ENCODE results near the gene TAOK2.
"Not testable (repeated sequence)": the region's sequence is repeated elsewhere in the genome, so short reads cannot be mapped to it uniquely, and the experiment has no call there.

Gene TAOK2

DNA sequence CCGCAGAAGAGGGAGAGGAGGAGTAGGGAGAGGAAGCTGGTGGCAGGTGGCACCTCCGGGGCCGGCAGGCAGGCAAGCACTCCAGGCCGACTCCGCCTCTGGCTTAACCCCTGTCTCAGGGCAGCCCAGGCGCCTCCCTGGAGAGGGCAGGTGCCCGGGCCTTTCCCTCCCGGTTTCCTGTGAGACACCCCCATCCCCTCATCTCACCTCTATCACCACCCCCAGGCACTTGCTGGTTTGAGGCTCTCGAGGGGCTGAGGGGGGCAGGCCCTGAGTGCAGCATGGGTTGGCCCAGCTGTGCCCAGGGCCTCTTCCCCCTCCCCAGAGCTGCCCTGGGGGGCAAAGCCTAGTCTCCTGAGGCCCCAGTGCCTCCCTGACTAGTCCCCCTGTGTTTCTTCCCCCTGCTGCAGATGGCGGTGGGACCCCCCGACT, 31.2 kb downstream of the TAOK2 start:
- DNase-seq, result peak; percentile 91

DNA sequence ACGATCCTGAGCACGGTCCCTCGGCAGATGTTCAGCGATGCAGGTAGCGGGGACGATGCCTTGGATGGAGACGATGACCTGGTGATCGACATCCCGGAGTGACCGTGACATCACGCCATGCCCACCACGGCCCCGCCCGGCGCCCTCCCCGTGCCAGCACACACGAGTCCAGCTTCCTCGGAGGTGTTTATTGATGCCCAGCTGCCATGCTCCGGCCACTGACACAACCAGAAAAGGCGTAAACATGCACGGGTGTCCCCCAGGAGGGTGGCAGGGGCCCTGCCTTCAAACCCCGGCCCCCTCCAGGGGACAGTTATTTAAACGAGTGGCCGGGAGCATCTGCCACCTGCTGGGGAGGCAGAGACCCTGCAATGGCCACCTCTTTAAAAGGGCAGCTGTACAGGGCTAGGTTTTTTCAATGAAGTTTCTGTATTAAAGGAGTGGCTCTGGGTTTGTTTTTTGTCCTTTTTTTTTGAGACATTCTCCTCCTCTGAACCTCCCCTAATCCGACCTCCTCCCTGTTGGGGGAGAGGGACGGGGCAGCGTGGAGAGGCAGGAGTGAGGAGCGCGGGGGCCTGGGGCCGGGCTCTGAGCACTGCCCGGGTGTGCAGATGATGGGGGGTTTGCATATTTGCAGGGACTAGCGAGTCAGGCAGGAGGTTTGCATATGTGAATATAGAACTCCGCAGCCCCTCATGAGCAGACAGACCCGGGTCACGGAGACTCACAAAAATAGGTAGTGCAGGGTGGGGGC, 31.9 kb downstream of the TAOK2 start:
- DNase-seq, result peak; percentile 86

DNA sequence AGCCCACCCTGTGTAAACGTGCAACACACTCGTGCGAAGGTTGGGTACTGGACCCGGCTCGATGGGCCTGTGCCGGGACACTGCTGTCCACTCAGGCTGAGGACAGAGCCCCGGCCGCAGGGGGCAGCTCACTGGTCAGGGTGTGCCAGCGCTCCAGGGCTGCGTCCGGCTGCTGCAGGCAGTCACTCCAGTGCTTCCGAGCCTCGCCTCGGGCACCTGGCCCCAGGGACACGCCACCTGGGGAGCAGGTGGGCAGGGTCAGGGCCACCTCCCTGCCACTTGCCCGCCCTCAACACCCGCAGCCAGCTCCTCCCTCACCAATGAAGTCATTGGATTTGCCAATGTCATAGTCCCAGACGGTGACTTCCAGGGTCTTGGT, 32.4 kb downstream of the TAOK2 start:
- peak; percentile 23 for DNase-seq

DNA sequence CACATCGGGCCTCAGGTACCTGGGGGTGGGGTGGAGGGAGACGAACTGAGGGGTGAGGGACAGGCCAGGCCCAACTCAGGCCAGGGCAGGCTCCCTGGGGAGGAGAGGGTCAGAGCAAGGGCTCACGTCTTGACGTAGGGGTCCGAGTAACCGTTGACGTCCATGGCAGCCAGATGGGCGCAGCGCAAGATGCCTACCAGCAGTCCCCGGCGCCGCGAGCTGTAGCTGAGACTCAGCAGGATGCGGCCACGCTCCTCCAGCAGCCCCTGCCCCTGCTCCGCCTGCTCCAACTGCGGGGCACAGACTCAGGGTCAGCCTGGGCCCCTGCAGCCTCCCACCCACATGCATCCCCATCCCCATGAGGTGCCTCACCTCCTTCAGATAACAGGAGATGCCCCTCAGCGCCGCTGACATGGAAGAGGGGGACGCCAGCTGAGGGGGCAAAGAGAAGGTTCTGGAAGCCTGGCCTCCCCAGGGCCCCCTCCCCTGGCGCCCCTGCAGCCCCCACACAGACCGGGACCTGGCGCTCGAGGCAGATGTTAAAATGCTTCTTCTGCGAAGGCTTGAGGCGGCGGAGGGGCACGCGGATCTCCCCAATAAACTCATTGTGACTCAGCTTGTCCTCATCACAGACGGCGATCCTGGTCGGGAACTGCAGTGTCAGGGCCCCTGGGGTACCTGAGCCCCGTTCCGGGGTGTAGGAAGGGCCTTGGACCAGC, 33.1 kb downstream of the TAOK2 start:
- no peak for DNase-seq

DNA sequence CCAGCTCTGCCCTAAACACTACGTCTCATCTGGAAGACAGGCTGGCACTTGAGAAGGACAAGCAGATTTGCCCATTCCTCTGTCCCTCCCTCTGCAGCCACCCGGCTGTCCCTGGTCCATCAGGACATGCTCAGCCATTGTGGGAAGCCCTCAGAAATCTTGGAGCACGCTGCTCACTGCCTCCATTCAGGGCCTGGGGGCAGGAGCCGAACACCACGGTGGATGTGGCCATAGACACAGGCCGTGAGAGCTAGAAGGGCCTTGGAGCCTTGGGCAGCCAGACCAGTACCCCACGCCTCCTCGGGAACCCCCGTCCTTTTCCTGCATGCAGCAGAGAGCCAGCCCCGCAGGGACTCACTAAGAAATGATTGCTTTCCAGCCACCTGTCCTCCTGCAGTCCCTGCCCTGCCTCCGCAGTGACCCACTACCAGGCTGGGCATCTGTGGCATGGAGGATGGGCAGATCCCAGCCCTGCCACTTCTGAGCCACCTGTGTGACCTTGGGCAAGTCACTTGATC, 33.8 kb downstream of the TAOK2 start:
- DNase-seq, result no peak

DNA sequence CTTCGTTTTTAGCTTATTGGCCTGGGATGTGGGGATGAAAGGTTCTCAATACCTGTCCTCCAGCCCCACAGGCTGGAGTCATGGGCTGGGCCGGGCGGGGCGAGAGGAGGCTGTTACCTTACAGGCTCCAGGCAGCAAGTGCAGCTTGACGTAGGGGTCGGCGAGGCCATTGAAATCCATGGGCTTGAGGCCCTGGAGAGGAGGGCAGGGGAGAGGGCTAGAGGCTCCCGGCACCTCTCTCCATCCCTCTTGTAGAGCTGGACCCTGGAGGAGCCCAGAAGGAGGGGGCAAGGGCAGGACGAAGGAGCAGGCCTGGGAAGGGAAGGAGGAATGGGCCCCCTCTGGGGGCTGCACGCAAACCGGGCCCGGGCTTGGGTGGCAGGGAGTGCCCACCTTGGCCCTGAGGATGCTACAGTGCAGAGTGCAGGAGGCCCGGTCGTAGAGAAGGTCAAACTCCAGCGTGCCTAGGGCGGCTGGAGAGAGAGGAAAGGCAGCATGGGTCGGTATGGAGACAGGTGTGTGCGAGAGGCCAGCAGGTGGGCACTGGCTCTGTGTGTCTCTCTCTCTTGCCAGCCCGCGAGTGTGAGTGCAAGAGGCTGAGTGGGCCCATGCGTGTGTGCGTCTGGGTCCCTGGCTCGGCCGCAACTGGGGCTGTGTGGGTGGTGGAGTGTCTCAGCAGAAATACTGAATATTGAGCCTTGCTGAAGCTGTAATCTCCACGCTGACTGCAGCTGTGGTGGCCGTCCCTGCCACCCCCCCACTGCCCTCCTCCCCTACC, 35.6 kb downstream of the TAOK2 start:
- peak; percentile 57 for DNase-seq

DNA sequence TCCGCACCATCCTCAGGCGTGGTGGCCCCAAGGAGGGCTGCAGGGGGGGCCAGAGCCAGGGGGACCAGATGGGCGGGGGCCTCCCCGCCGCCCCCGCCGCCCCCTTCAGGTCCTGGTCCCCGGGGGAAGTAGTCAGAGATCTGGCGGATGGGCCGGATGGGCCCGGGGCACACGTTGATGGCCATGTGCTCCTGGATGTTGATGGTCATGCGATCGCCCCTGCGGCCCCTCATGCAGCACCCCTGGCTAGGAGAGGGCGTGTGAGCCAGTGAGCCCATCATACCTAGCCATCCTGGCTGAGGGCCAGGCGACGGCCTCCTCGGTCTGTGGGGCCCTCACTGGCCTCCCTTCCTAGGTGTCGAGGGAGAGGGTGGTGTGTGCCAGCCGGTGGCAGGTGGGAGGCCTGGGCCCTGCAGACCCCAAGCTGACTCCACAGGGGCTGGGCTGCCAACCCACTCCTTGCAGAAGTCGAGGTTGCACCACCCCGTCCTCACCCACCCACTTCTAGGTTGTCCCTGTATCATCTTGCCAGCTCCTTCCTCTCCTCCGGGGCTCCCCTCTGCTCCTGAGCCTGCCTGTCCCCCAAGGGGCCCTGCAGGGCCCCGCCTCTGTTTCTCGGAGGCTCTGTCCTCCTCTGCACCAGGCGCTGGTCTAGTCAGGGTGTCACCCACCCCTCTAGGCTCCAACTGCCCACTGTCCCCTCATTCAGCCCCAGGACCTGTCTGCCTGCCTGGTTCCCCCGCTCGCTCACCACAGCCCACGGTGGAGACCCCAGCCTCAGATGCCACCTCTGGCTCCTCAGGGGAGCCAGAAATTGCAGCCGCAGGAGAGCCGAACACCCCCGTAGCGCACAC, 36.5 kb downstream of the TAOK2 start:
- peak; percentile 26 for DNase-seq

DNA sequence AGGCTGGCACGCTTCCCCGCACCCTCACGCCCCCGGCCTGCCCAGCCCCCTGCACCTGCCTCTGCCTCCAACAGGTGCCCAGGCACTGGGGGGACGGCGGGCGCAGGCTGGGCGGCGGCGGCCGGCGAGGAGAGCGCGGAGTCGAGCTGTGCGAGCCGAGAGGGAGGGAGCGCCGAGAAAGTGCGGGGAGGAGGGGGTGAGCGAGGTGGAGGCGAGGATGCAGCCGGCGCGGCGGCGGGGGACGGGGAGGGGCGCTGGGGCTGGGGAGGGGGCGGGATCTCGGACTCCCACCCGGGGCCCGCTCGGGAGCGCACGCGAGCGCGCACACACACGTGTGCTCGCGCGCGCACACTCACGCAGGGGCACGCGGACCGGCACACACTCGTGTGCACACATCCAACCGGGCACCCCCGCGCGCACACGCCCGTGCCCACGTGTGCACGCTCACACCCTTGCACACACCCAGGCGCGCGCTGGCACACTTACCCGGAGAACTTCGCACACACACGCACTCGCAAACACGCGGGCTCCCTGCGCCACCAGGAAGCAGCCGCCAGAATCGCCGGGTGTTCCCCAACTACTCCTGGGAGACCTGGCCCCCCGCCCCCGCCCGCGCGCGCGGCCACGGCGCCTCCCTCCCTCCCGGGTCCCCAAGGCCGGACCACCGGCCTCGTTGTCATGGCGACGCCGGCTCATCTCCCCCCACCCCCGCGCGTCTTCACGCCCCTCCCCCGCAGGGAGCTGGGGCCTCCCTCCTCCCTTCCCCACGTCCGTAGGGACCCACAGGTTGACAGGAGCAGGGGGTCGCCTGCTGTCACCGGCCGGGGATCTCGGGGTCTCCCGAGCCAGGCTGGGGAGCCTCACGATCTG, 37.4 kb downstream of the TAOK2 start, which contains the start of gene DOC2A:
TSS of gene DOC2A (minus strand) at position 184 of the 870 bp plus-strand sequence. CDS start 805 bp downstream, outside the sequence.
- peak; percentile 59 for DNase-seq

DNA sequence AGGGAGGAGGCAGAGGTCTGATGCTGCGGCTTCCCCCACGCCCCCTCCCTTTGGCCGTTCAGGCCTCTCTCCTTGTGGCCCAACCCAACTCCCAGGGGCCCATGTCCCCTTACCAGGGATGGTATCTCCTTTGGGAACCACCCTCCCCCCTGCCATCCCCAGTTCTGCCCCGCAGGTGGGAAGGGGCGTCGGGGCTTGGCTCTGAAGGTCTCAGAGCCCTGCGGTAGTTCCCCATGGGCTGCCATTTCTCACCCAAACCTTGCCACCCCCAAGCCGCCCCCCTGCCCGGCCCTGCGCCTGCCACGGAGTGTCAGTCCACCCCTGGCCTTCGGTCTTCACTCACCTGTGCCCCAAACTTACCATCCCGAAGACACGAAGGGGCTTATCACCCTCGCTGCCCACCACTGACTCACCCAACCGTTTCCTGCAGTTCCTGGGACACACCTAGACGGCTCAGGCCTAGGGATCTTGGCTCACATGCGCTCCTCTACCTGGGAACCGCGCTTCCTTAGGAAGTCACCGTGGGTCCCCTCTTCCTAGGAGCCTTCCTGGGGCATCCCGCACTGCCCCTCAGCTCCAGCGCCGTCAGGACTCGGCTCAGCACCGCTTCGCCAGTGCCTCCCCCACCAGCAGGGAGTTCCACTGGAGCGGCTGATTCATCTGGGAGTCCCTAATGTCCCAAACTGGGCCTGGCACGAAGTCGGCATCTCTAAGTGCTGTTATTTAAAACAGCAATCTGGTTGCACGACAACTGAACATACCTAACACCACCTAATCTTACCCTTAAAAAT, 38.2 kb downstream of the TAOK2 start:
- no peak for DNase-seq

DNA sequence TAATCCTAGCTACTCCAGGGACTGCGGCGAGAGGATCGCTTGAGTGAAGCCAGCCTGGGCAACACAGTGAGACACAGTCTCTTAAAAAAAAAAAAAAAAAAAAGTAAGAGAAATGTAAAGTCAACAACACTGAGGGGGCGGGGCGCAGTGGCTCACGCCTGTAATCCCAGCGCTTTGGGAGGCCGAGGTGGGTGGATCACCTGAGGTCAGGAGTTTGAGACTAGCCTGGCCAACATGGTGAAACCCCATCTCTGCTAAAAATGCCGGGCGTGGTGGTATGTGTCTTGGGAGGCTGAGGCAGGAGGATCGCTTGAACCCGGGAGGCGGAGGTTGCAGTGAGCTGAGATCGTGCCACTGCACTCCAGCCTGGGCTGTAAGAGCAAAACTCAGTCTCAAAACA, 38.9 kb downstream of the TAOK2 start:
- DNase-seq, result not testable (repeated sequence)

DNA sequence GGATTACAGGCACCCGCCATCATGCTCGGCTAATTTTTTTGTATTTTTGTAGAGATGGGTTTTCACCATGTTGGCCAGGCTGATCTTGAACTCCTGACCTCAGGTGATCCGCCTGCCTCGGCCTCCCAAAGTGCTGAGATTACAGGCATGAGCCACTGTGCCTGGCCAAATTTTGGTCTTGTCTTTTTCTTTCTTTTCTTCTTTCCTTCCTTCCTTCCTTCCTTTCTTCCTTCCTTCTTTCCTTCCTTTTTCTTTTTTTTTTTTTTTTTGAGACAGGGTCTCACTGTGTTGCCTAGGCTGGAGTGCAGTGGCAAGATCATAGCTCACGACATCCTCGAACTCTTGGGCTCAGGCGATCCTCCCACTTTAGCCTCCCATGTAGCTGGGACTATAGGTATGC, 41.8 kb downstream of the TAOK2 start:
- DNase-seq, result not testable (repeated sequence)

DNA sequence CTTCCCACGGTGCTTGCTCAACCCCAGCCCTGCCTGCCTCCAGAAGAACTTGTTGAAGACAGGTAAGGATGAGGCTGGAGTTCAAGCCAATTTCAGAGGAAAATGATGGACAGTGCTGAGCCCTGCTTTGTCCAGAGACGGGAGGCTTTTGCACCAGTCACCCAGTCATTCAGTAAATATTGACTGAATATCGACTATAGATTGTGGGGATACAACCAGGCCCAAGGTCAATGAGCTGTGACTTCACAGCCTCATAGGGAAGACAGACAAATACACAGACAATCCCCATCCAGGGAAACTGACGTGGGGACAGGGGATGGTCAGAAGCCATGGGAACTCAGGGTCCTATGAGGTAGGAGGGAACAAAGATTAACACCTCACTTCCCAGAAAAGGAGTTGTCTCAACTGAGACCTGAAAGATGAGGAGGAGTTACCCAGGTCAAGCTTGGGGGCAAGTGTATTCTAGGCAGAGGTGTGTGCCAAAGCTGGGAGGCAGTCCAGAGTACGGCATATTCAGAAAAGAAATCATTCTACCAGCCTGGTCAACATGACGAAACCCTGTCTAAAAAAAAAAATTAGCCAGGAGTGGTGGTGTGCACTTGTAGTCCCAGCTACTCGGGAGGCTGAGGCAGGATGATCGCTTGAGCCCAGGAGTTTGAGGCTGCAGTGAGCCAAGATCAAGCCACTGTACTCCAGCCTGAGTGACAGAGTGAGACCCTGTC, 43.0 kb downstream of the TAOK2 start:
- no peak for DNase-seq

DNA sequence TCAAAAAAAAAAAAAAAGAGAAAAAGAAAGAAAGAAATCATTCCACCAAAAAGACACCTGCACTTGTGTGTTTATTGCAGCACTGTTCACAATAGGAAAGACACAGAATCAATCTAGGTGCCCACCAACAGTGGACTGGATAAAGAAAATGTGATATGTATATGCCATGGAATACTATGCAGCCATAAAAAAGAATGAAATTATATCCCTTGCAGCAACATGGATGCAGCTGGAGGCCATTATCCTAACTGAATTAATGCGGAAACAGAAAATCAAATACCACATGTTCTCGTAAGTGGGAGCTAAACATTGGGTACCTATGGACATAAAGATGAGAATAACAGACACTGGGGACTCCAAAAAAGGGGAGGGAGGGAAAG, 43.6 kb downstream of the TAOK2 start:
- DNase-seq, result no peak

DNA sequence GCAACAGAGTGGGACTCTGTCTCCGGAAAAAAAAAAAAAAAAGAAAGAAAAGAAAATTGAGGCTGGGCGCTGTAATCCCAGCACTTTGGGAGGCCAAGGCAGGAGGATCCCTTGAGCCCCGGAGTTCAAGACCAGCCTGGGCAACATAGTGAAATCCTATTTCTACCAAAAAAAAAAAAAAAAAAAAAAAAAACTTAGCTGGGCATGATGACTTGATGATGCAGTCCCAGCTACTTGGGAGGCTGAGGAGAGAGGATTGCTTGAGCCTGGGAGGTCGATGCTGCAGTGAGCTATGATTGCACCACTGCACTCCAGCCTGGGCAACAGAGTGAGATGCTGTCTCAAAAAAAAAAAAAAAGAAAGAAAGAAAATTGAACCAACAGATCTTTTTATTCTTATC, 44.3 kb downstream of the TAOK2 start:
- DNase-seq, result not testable (repeated sequence)

DNA sequence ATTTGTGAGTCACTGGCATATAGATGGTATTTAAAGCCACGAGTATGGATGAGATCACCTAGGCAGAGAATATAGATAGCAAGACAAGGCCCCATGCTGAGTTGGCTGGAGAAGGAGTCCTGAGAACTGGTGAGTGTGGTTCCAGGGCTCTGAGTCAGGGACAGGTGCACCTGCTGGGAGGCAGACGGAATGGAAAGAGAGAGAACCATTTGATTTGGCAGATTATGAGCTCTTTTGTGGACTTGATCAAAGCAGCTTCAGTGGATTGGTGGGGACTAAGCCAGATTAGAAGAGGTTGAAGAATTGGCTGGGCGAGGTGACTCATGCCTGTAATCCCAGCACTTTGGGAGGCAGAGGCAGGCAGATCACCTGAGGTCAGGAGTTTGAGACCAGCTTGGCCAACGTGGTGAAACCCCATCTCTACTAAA, 45.1 kb downstream of the TAOK2 start:
- DNase-seq, result peak; percentile 64

DNA sequence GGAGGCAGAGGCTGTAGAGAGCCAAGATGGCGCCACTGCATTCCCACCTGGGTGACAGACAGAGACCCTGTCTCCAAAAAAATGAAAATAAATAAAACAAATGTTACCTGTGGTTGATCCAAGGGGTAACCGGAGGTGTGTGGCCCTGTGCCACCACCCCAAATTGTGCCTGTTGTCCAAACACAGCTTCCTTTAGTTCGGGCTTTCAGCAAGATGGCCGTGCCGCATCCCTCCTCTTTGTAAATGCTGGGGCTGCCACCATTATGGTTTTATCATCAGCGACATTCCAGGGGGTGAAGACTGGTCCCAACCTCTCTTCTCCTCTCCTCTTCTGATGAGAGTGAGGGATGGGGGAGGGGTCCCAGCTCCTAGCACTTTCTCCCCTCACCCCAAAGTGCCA, 49.2 kb downstream of the TAOK2 start, which contains the start of gene C16orf92:
TSS of gene C16orf92 (plus strand) at position 312 of the 400 bp plus-strand sequence. CDS start 143 bp downstream, outside the sequence.
- DNase-seq, result no peak

DNA sequence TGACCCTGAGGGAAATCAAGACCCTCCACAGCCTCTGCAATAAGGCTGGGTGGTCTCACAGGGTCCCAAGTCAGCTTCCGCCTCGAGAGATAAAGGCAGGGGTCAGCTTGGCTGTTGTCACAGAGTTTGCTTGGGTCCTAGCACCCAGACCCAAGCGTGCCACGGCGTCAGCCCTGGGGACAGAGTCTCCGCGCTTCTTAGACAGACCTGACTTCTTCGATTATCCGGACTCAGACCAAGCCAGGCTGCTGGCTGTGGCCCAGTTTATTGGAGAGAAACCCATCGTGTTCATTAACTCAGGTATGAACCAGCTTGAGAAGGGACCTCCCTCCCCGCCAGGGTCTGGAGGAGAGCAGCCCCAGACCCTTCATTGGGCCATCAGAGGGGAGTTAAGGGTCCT, 49.9 kb downstream of the TAOK2 start:
- no peak for DNase-seq

DNA sequence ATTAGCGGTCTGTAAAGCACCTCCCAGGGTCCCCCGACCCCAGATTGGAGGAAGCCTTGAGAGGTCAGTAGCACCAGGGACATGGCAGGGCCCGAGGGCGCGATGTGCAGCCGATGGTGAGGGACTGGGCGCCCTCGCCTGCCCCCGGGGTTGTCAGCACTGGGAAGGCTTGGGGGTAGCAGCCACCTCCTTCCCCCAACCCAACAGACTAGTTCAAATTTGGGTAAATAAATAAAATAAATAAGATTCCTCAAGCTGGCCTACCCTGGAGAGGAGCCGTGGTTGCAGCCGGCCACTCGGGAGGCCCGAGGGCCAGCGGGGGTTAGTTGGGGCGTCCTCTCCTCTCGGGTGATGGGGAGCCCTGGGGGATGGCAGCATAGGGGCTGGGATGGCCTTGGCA, 50.8 kb downstream of the TAOK2 start:
- no peak for DNase-seq

DNA sequence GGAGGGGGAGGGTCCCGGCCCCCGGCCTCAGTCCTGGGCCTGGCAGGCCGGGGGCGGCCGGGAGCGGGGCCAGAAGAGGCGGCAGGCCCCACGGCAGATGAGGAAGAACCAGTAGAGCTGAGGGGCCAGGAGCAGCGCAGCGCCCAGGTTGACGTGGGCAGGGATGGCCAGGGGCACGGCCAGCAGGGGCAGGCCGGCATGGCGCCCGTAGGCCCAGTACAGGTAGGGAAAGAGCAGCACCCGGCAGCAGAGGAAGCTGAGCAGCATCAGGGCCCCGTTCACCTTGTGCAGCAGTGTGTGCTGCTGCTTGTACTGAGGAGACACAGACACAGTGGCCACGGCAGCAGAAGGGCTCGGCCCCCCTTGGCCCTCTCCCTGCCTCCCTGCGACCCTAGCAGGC, 51.5 kb downstream of the TAOK2 start:
- DNase-seq, result no peak

DNA sequence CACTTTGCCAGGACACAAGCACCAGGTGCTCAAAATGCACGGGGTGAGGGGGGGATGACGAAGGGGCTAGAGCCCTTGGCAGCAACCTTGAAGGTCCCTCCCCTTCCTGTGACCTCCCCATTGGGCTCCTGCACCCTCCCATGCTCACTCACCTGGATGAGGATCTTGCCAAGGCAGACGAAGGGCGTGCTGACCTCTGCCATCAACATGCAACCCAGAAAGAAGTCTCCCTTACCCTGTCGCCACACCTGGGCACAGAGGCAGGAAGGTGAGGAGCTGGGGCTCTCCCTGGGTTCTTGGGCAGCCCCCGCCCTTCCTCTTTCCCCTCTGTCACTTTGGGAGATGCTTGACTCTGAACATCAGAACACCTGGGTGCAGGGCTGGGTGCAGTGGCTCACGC, 51.9 kb downstream of the TAOK2 start:
- DNase-seq, result no peak

All from DMS53 (cell line).